Activated CD8-positive, alpha-beta memory T cell treated with anti-CD3 and anti-CD28 coated beads for 36 hours (primary cell): ENCODE measurements around the gene NKTR. TPM values are rescaled to one million over a fixed set of nuclear protein-coding genes. Genes with fewer than 3 reads are reported as not detected.

Experiments
- CTCF ChIA-PET: fragments of 350-600 bp; sonication (Branson Sonifier 250); formaldehyde crosslinking; loops from one replicate; lab custom pipeline; 2021; ENCODE audit warnings: antibody characterized with exemption; lab: Charles Lee
- POLR2A ChIA-PET: fragments of 350-600 bp; sonication (Branson Sonifier 250); formaldehyde crosslinking; loops from one replicate; lab custom pipeline; 2021; ENCODE audit warnings: antibody characterized with exemption; lab: Charles Lee
- total RNA-seq, 2 experiments: library from RNA; stranded (reverse); gene quantifications; one replicate each; pipeline ENCODE4 v1.2.3, GENCODE V29; 2021

Gene NKTR
- total RNA-seq, 2 experiments from 2014 or later: 46.8 to 51.4 TPM

DNA sequence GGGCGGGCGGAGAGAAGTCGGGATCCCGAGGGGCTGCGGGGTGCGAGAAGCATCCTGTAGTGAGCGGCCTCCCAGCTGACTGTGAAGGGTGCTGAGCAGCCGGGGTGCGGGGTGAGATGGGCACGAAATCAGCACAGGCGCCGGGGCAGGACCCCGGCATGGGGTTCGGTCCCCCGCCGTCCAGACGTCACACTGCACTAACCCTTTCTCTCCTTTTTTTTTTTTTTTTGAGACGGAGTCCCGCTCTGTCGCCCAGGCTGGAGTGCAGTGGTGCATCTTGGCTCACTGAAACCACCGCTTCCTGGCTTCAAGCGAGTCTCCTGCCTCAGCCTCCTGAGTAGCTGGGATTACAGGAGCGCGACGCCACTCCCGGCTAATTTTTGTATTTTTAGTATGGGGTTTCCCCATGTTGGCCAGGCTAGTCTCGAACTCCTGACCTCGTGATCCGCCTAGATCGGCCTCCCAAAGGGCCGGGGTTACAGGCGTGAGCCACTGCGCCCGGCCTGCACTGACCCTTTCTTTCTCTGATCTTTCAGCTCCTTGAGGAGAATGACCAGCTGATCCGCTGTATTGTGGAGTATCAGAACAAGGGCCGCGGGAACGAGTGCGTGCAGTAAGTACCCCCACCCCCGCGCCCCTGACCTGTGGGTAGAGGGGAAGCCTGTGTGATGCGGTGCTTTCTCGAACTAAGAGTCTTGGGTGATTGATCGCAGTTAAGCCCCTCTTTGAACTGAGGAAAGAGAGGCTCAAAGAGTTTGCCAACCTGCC is 9.3 kb upstream of the NKTR start:
- CTCF ChIA-PET: interaction anchor here (0.7 to 1.7 kb wide), 5 partner anchors 9 to 585 kb away, joined by 3 to 5 read pairs (median 4); partner anchors contain the start of gene SEC22C
- POLR2A ChIA-PET: interaction anchor here (0.6 to 2.8 kb wide), 7 partner anchors 9 to 1957 kb away, joined by 3 to 23 read pairs (median 6); partner anchors contain the start of genes NKTR and SEC22C

DNA sequence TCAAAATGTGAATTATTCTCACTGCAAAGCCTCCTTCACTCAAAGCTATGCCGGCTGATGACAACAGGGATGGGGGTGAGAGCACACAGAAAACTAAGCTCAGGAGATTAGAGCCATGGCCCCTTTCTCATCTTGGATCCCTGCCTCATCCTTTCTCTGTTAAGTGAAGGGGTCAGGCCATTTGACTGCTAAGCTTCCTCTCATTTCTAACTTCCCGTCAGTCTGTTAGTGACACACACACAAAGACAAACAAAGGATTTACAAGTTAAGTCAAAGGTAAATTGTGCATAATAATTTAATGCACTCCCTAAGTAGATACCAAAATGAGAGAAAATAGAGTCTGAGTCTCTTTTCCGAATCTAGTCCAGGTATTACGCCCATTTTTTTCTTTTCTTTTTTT is 8.7 kb upstream of the NKTR start:
- CTCF ChIA-PET: interaction anchor here (0.7 to 1.7 kb wide), 4 partner anchors 10 to 586 kb away, joined by 3 to 5 read pairs (median 4); no protein-coding TSS in a partner anchor
- POLR2A ChIA-PET: interaction anchor here (0.6 to 2.8 kb wide), 4 partner anchors 9 to 178 kb away, joined by 3 to 23 read pairs (median 6); partner anchors contain the start of genes NKTR and SEC22C

DNA sequence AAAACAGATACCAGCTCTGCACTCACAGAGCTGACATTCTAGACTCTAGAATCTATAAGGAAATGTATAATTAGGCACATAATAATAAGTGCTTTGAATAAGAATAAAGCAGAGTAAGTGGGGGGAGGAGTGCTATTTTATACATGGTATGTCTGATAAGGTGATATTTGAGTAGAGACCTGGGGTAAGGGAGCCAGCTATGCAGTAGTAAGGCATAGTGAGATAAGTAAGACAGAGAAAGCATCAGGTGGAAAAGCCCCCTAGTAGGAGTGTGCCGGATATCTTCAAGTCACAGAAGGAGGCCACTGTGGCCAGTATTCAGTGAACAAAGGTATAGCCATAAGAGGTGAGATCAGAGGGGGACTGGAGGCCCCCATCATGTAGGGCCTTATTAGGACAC is 6.9 kb upstream of the NKTR start:
- CTCF ChIA-PET: no interaction called here
- POLR2A ChIA-PET: no interaction called here

DNA sequence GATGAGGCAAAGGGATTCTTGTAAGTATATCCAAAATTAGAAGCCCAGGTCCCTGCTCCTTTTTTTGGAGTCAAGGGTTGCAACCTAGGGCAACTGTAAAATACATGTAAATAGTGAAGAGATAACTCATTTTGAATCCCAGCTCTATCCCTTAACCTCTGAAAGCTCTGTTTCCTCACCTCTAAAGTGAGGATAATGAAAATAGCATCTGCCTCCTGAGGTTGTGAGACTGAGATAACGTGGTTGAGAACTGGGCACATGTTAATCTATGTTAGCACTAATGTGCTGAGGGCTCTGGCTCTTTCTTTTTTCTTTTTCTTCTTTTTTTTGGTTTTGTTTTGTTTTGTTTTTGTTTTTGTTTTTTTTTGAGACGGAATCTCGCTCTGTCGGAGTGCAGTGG is 4.8 kb upstream of the NKTR start:
- CTCF ChIA-PET: no interaction called here
- POLR2A ChIA-PET: interaction anchor here (0.5 kb wide), 1 partner anchor 22 kb away, joined by 3 read pairs; no protein-coding TSS in a partner anchor

DNA sequence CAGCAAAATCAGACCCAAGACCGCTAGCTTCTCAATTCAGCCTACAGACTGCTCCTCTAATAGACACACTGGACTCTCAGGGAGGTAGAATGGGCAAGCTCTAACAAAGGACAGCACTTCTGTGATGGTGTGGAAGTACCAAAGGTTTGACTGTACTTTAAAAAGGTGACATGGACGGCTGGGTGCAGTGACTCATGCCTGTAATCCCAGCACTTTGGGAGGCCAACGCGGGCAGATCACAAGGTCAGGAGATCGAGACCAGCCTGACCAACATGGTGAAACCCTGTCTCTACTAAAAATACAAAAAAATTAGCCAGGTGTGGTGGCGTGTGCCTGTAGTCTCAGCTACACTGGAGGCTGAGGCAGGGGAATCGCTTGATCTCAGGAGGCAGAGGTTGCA is 3.4 kb upstream of the NKTR start:
- ChIA-PET POLR2A (interaction anchor here (0.6 kb wide), 1 partner anchor 64 kb away, joined by 3 read pairs; no protein-coding TSS in a partner anchor), CTCF (interaction anchor here (0.7 to 1.0 kb wide), 2 partner anchors 19 to 53 kb away, joined by 3 read pairs; no protein-coding TSS in a partner anchor)

DNA sequence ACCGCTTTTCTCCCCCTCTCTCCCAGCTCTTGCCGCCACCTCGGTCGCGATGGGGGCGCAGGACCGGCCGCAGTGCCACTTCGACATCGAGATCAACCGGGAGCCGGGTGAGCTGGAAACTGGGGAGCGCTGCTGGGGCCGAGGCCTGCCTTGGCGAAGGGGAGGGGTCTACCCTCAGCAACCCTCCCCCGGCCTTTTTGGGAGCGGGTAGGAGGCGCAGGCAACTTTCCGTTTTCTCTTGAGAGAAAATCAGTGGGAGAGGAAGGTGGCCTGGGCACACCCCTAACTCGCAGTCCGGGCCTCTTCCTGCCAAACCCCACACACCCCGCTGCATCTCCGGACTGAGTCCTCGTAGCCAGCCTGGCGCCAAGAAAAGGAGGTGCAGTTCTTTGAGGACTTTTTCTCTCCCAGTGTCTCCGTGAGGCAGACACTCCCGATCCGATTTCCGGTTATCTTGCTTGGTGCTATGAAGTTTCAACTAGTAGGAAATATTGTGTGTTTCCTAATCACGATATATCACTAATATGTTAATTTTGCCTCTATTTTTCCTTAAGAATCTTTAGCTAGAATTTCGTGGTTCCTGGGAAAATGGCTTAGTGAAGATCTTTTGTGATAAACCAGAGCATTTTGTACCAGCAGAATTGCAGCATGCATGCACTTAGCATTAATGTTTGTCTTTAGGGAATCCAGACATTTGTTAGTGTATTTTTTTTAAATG is 631 bp downstream of the NKTR start:
- ChIA-PET POLR2A (interaction anchor here (0.6 to 3.3 kb wide), 4 partner anchors 10 to 146 kb away, joined by 3 to 23 read pairs (median 7); partner anchors contain the start of genes SEC22C and SS18L2), CTCF (interaction anchor here (0.8 to 2.7 kb wide), 7 partner anchors 10 to 36 kb away, joined by 3 to 7 read pairs (median 4); no protein-coding TSS in a partner anchor)

DNA sequence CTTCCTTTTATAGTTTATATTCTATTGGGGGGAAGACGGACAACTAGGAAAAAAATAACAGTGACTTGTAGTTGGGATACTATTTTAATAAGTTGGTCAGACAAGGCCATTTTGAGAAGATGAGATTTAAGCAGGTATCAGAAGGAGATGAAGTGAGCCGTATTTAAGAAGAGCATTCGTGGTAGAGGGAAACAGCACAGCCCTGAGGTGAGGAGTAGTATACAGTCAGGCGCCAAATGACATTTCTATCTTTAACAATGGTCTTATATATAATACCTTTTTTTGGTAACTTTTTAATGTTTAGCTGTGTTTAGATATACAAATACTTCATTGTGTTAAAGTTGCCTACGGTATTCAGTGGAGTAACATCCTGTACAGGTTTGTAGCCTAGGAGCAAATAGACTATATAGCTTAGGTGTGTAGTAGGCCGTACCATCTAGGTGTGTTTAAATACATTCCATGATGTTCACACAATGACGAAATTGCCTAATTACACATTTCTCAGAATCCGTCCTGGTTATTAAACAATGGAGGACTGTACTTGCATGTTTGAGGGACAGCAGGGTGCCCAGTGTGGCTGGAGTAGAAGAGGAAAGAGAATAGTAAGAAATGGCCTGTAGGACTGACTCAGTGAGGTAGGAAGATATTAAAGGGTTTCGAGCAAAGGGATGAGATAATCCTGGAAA is 1.6 kb downstream of the NKTR start:
- POLR2A ChIA-PET: interaction anchor here (1.7 to 3.3 kb wide), 2 partner anchors 9 to 11 kb away, joined by 3 to 23 read pairs; partner anchors contain the start of gene SS18L2
- CTCF ChIA-PET: interaction anchor here (0.8 to 2.7 kb wide), 7 partner anchors 9 to 23 kb away, joined by 3 to 7 read pairs (median 3); partner anchors contain the start of gene SEC22C

DNA sequence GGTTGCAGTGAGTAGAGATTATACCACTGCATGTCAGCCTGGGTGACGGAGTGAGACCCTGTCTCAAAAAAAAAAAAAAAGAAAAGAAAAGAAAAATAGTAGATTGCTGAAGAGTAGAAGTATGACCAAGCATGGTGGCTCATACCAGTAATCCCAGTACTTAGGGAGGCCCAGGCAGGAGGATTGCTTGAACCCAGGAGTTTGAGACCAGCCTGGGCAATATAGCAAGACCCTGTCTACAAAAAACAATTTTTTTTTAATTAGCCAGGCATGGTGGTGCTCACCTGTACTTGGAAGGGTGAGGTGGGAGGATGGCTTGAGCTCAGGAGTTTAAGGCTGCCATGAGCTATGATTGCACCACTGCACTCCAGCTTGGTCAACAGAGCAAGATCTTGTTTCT is 2.5 kb downstream of the NKTR start:
- ChIA-PET POLR2A (interaction anchor here (3.3 kb wide), 1 partner anchor 12 kb away, joined by 23 read pairs; the partner anchor contains the start of gene SS18L2), CTCF (interaction anchor here (1.2 to 1.3 kb wide), 3 partner anchors 20 to 64 kb away, joined by 3 to 4 read pairs (median 4); partner anchors contain the start of gene SEC22C)

DNA sequence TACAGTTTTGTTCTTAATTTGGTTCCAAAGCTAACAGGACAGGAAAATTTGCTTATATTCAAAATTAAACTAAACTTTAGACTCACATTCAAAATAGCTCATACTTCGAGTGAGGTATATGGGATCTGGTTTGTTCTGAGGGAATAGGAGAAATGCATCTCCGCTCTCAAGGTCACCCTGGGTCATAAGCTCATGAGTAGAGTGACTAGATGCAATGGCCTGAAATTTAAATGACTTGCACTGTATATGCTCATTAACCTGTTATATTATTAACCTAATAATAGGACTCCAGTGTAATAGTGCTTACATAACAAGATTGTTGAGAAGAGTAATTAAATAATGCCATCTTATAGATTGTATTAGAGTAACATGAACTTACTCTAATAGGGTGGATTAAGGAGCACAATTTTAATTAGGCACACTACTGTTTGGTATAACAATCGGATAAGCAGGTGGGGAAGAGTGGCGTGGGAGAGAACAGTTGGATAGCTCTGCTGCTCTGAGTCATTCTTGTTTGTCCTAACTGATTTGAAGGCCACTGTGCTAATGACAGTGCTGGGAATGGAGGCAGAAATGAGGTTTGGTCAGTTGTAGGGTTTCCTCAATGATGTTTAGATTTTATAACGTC is 5.2 kb downstream of the NKTR start:
- ChIA-PET CTCF (interaction anchor here (1.1 kb wide), 1 partner anchor 43 kb away, joined by 3 read pairs; no protein-coding TSS in a partner anchor), POLR2A (no interaction called here)

DNA sequence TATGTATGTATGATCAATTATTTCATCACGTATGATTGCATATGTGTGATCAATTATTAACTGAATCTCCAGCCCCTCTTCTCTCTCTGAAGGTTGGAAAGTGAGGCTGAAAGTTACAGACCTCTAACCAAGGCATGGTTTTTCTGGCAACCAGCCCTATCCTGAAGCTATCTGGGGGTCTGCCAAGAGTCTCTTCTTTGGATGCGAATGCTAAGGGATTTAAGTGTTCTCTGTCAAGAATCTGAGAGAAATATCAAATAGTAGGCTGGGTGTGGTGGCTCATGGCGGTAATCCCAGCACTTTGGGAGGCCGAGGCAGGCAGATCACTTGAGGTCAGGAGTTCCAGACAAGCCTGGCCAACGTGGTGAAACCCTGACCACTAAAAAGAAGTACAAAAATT is 8.1 kb downstream of the NKTR start:
- ChIA-PET POLR2A (no interaction called here), CTCF (no interaction called here)

DNA sequence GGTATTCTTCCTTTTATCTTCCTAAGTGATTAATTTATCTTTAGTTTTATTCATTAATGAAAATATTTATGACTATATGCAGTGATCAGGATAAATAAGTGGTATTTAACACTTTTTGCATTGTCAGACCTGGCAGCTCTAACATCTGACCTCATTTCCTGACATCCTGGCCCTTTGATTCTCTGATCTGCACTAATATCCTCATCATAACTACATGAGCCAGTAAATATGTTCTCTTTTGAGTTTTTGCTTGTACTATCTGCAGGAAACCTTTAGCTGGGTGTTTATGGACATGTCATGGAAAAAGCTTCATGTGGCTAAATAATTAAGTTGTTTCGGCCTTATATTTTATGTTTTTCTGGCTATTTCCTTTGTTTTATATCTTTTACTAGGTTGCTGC is 10.5 kb downstream of the NKTR start:
- ChIA-PET POLR2A (interaction anchor here (1.1 kb wide), 1 partner anchor 10 kb away, joined by 3 read pairs; the partner anchor contains the start of gene NKTR), CTCF (interaction anchor here (1.6 kb wide), 1 partner anchor 10 kb away, joined by 7 read pairs; the partner anchor contains the start of gene NKTR)

DNA sequence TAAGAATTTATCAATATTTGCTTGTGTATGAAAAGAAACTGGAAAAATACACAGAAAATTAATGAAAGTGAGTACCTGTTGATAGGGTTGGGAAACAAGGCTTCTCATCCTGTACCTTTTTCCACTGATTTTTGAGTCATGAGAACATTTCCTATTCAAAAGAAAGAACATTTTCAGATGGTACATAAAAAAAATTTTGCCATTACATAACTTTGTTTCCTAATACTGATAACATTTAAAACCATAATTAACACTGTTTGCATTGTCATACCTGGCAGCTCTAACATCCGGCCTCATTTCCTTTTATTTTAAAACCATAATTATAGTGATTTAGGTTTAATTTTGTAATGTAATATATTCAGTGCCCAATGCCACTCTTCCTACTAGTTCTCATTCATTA is 11.7 kb downstream of the NKTR start:
- CTCF ChIA-PET: no interaction called here
- POLR2A ChIA-PET: interaction anchor here (0.7 kb wide), 1 partner anchor 15 kb away, joined by 3 read pairs; no protein-coding TSS in a partner anchor

DNA sequence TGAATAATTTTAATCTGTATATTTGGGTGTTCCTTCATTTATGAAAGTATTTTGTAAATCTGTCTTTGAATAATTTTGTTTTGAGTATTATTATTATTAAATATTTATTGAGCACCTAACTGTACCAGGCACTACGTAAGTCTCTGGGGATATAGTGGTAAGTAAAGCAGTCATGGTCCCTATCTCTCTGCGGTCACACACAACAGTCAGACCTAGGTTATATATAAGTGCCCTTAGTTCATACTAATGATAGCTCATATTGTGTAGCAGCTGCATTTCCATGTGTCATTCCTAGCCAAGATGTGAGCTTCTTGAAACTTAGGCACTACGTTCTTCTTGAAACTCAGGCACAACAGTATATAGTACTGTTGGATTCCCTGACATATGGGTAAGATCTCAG is 12.4 kb downstream of the NKTR start:
- CTCF ChIA-PET: interaction anchor here (0.9 to 1.6 kb wide), 2 partner anchors 34 to 39 kb away, joined by 3 read pairs; no protein-coding TSS in a partner anchor
- POLR2A ChIA-PET: interaction anchor here (0.7 kb wide), 1 partner anchor 15 kb away, joined by 3 read pairs; no protein-coding TSS in a partner anchor

DNA sequence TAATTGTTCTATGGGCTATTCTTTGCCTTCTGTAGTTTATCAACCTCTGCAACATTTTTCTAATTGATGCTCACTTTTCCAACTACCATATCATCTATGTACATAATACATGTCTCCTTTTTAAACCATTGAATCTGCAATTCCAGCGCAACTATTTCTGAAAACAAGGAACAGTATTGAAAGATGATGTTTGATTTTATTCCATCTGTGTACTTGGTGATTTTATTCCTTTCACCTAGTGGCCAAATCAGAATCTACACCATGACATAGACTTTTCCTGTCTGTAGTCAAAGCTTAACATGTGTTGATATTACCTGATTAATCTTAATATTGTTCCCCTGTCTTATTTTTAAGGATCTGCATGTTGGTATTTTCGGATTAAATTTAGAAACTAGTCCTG is 13.0 kb downstream of the NKTR start:
- CTCF ChIA-PET: interaction anchor here (0.9 to 1.6 kb wide), 2 partner anchors 34 to 38 kb away, joined by 3 read pairs; no protein-coding TSS in a partner anchor
- POLR2A ChIA-PET: no interaction called here

DNA sequence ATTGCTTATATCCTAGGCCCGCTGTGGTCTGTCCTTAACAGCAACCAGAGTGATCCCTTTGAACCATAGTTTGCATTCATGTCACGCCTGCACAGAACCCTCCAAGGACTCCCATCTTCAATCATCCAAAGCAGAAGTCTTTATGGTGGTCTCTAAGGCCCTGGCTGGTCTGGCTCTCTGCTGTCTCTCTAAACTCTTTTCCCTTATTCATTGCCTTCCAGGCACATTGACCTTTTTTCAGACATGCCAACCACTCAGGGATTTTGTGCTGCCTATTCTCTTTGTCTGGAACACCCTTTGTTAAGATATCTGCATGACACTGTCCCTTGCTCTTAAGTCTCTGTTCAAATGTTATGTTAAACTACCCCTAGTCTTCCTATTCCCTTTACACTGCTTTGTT is 31.1 kb downstream of the NKTR start:
- POLR2A ChIA-PET: no interaction called here
- CTCF ChIA-PET: no interaction called here

DNA sequence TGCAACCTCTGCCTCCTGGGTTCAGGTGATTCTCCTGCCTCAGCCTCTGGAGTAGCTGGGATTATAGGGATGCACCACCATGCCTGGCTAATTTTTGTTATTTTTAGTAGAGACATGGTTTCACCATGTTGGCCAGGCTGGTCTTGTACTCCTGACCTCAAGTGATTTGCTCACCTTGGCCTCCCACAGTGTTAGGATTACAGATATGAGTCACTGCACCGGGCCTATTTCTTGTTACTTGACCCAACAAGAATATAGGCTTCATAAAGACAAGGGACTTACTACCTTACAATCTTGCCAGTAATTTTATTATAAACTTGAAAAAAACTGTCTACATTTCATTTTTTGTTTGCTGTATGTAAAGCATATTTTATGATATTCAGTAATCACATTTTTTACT is 31.7 kb downstream of the NKTR start:
- POLR2A ChIA-PET: no interaction called here
- CTCF ChIA-PET: no interaction called here

DNA sequence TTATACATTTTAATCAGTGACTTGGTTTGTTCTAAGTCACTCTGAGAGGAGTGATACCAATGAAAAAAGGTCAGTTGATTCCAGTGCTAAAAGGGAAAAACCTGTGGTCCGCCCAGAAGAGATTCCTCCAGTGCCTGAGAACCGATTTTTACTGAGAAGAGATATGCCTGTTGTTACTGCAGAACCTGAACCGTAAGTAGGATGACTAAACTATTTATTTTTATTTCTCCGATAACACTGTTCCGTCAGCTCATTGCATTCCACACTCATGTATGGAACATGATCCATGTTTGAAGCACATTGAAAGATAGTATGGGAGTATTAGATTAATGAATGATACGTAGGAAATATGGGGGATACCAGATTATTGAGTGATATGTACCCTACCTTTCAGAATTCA is 33.1 kb downstream of the NKTR start:
- POLR2A ChIA-PET: no interaction called here
- CTCF ChIA-PET: no interaction called here

DNA sequence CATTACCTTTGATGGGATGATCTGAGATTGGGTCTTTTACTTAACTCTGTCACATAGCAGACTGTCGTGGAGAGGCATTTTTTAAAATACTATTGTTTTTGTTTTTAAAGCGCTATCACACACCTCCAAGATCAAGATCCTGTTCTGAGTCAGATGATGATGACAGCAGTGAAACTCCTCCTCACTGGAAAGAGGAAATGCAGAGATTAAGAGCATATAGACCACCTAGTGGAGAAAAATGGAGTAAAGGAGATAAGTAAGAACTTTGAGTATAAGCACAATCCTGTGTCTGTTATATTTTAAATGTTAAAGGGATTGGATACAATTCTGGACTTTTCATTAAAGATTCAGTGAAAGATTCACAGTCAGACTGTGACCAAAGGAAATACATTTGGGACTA is 34.6 kb downstream of the NKTR start:
- CTCF ChIA-PET: no interaction called here
- POLR2A ChIA-PET: no interaction called here
